Osteoblast (primary cell): ENCODE results near the gene TLCD5. TPM values are rescaled to one million over a fixed set of nuclear protein-coding genes. Genes with fewer than 3 reads are reported as not detected.

Experiments used
- DNase-seq: peaks from one replicate; pipeline ENCODE4 v3.0.0; 2011; ENCODE audit warnings: low spot score, mixed read lengths; ENCODE audit not compliant: insufficient read length; ENCODE audit errors: missing footprints
- H2AFZ ChIP-seq: 2 replicates; pipeline ENCODE4 v1.6.0; 2011; ENCODE audit warnings: mild to moderate bottlenecking, low read length
- H3K27ac ChIP-seq: 2 replicates; pipeline ENCODE4 v1.5.1; 2011; ENCODE audit warnings: mild to moderate bottlenecking, low read depth, low read length, moderate library complexity
- H3K27me3 ChIP-seq: 2 replicates; pipeline ENCODE4 v1.6.0; 2012; ENCODE audit warnings: mild to moderate bottlenecking, control low read depth, inconsistent platforms, low read length, moderate library complexity; ENCODE audit not compliant: insufficient read depth
- H3K36me3 ChIP-seq: 2 replicates; pipeline ENCODE4 v1.5.1; 2011; ENCODE audit warnings: mild to moderate bottlenecking, low read length, control low read depth, moderate library complexity; ENCODE audit not compliant: insufficient read depth
- H3K4me1 ChIP-seq: 2 replicates; pipeline ENCODE4 v1.5.1; 2011; ENCODE audit warnings: mild to moderate bottlenecking, low read length, control low read depth, moderate library complexity; ENCODE audit not compliant: insufficient read depth
- H3K4me2 ChIP-seq: 2 replicates; pipeline ENCODE4 v1.6.0; 2011; ENCODE audit warnings: mild to moderate bottlenecking, low read length; ENCODE audit not compliant: insufficient read depth
- H3K4me3 ChIP-seq: fragments of 200-600 bp; sonication (generic); 3 replicates; pipeline ENCODE4 v1.5.1; 2012; ENCODE audit warnings: mild to moderate bottlenecking, low read length, inconsistent platforms; ENCODE audit not compliant: insufficient read depth
- H3K79me2 ChIP-seq: 2 replicates; pipeline ENCODE4 v1.6.0; 2012; ENCODE audit warnings: mild to moderate bottlenecking, low read length, control low read depth, inconsistent platforms; ENCODE audit not compliant: insufficient read depth
- H3K9me3 ChIP-seq: 2 replicates; pipeline ENCODE4 v1.5.1; 2011; ENCODE audit warnings: low read depth, low read length, control low read depth
- H4K20me1 ChIP-seq: 2 replicates; pipeline ENCODE4 v1.6.0; 2012; ENCODE audit warnings: mild to moderate bottlenecking, low read length, control low read depth; ENCODE audit not compliant: insufficient read depth
- total RNA-seq: library from RNA; depleted of rRNA; stranded (reverse); fragments of >200 nt; gene quantifications from 2 replicates; pipeline ENCODE4 v1.2.3, GENCODE V29; 2012
- TF ChIP-seq, protein P1 (sequence below): IDR thresholded peaks from 2 replicates; pipeline ENCODE4 v1.5.1; 2011; ENCODE audit warnings: mild to moderate bottlenecking, low read depth, low read length, moderate library complexity; ENCODE audit errors: extremely low read depth

The TLCD5 gene
- total RNA-seq, 1 donor, result 11.9 TPM

DNA sequence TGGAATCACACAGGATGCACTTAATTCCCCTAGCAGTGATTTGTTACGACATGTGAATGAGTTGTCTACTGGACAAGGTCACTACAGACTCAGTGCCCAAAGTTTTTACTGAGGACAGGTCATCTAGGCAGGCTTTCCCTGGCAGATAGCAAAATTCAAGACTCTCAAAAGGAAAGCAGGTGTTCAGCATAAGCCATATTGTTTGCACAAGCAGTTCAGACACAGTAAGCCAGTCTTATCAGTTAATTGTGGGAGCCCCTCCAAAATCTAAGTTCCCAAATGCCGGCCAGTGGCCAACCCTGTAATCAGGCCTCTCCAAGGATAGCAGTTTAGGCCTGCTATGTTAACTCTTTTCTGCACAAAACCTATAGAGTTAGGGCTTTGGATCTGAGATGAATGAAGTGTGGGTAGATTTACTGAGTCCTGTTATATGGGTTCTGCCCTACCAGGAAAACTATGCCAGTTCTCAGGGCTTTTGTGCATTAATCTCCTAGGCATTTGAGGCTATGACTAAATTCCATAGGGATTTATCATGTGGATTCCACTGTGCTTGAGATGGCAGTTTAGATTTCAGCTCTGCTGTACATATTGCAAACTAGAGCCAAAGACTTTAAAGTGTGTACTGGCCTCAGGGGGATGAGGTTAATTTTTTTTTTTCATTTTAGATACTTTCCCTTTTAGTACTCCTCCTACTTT, 6.3 kb downstream of the TLCD5 start:
- H3K4me1 ChIP-seq, result peaks cover 61% of the 10 kb centered on the region

DNA sequence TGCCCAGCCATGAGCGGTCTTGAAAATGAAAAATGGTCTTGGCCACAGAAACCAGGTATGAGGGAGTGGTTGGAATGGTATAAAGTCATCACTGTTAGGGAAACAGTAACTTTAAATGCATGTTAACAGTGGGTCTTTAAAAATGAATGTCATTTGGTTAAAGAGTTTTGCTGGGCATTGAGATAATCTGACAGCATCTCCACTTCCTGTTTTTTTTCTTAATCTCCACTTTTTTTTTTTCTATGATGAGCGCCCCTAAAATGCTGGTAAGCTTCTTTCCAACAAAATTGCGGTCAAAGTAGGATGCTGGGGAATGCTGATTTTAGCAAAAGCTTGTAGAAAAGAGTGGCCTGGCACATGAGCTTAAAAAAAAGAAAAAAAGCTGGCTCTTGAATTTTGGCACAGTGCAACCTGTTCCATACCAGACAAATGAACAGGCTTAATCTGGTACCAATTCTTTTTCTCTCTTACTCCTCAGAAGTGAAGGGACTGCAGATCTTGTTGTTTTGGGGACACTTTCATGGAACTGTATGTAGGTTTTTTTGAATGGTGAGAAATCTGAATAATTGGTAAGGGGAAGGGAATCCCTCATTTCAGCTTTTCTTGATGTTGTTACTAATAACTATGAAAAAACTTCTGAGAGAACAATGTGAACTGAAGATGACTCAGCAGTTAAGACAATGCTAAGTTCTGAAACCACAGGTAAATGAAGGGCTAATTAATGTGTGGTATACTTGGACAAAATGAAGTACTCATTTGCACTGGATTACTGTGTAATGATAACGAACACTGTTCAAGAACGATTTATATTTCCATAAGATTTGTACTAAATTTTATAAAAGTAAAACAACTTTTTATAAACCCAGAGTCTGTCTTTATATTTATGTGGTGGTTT, 8.0 kb downstream of the TLCD5 start:
- H3K9me3 ChIP-seq, result no peaks in the 10 kb centered on the region
- H3K79me2 ChIP-seq, result peaks cover 25% of the 10 kb centered on the region
- peaks cover 49% of the 10 kb centered on the region for H3K4me1 ChIP-seq
- no peak overlapping the region for H3K4me2 ChIP-seq
- no peak overlapping the region for H2AFZ ChIP-seq
- TF ChIP-seq, protein P1, sequence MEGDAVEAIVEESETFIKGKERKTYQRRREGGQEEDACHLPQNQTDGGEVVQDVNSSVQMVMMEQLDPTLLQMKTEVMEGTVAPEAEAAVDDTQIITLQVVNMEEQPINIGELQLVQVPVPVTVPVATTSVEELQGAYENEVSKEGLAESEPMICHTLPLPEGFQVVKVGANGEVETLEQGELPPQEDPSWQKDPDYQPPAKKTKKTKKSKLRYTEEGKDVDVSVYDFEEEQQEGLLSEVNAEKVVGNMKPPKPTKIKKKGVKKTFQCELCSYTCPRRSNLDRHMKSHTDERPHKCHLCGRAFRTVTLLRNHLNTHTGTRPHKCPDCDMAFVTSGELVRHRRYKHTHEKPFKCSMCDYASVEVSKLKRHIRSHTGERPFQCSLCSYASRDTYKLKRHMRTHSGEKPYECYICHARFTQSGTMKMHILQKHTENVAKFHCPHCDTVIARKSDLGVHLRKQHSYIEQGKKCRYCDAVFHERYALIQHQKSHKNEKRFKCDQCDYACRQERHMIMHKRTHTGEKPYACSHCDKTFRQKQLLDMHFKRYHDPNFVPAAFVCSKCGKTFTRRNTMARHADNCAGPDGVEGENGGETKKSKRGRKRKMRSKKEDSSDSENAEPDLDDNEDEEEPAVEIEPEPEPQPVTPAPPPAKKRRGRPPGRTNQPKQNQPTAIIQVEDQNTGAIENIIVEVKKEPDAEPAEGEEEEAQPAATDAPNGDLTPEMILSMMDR, result no peak
- no peaks in the 10 kb centered on the region for H3K27me3 ChIP-seq
- DNase-seq, result no peak
- H3K27ac ChIP-seq, result peak overlapping the region; percentile 81
- H3K4me3 ChIP-seq, result no peak overlapping the region
- H4K20me1 ChIP-seq, result peaks cover 13% of the 10 kb centered on the region
- H3K36me3 ChIP-seq, result peaks cover 12% of the 10 kb centered on the region

More for the DNA sequence above, 6.3 kb downstream of the TLCD5 start:
- Histone ChIP-seq H3K4me3 (no peak overlapping the region), H3K27me3 (no peaks in the 10 kb centered on the region), H3K79me2 (peaks cover 22% of the 10 kb centered on the region), H3K36me3 (peaks cover 12% of the 10 kb centered on the region), H4K20me1 (no peaks in the 10 kb centered on the region), H3K4me2 (peak overlapping the region; percentile 49), H3K9me3 (no peaks in the 10 kb centered on the region), H3K27ac (peak overlapping the region; percentile 81), H2AFZ (no peak overlapping the region)
- DNase-seq, result peak; percentile 94
- TF ChIP-seq, protein P1, result no peak

DNA sequence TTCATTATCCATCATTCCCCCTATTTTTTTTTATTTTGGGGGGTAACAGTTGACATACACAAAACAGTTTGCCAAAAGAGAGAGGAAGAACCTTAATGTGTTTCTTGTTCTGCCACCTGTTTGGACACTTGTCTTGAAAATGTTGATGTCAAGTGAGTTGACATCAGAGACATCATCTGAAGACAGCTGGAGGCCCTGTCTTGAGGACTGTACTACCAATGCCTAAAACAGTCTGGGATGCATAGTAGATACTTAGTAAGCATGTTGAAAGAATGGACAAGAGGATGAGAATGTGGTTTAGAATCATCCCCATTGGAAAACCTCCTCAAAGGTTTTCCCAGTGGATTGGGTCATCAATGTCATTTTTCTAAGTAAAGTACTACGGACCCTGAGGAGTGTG, 8.7 kb downstream of the TLCD5 start:
- no peak overlapping the region for H3K4me3 ChIP-seq
- peak overlapping the region; percentile 81 for H3K27ac ChIP-seq
- H3K4me2 ChIP-seq, result no peak overlapping the region
- H3K79me2 ChIP-seq, result peaks cover 25% of the 10 kb centered on the region
- TF ChIP-seq, protein P1, result no peak
- H3K27me3 ChIP-seq, result no peaks in the 10 kb centered on the region
- peaks cover 52% of the 10 kb centered on the region for H3K4me1 ChIP-seq
- H4K20me1 ChIP-seq, result peaks cover 18% of the 10 kb centered on the region
- DNase-seq, result no peak
- peaks cover 12% of the 10 kb centered on the region for H3K36me3 ChIP-seq
- H3K9me3 ChIP-seq, result no peaks in the 10 kb centered on the region
- no peak overlapping the region for H2AFZ ChIP-seq

DNA sequence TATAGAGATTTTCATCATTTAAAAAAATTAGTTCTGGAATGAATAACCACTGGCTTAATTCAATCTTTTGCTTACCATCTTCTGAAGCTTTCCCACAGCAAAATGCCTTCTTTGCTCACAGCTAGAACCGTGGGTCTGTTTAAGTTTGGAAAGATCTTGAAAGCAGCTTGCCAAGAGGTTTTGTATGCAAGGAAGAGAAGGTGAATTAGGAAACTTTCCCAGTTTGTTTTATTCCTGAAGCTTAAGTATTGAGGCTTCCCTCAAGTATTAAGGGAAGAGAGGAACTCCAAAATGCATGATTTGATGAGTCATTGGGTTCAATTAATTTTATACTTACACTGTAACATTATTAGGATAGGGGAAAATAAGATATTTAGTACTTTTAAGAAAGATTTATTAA, 9.2 kb downstream of the TLCD5 start:
- Histone ChIP-seq H3K36me3 (peaks cover 12% of the 10 kb centered on the region), H3K4me3 (no peak overlapping the region), H3K27ac (peak overlapping the region; percentile 81), H3K9me3 (no peaks in the 10 kb centered on the region), H2AFZ (no peak overlapping the region), H4K20me1 (peaks cover 22% of the 10 kb centered on the region), H3K27me3 (no peaks in the 10 kb centered on the region), H3K4me1 (peaks cover 57% of the 10 kb centered on the region), H3K79me2 (peaks cover 28% of the 10 kb centered on the region), H3K4me2 (no peak overlapping the region)
- no peak for DNase-seq
- TF ChIP-seq, protein P1, result no peak
